Erythroblast (primary cell): ENCODE data around the gene ACBD3.

Experiments used
- DNase-seq, 2 experiments: peaks; one replicate each; lab custom pipeline; 2025; lab: John Stamatoyannopoulos, UW
- GATA1 ChIP-seq: IDR thresholded peaks from 2 replicates; pipeline ENCODE4 v1.6.1; 2011; ENCODE audit warnings: low read depth, mild to moderate bottlenecking, control low read depth, low read length, moderate library complexity
- POLR2A ChIP-seq: IDR thresholded peaks from 2 replicates; pipeline ENCODE4 v1.6.1; 2011; ENCODE audit warnings: mild to moderate bottlenecking, low read length

ACBD3 gene

DNA sequence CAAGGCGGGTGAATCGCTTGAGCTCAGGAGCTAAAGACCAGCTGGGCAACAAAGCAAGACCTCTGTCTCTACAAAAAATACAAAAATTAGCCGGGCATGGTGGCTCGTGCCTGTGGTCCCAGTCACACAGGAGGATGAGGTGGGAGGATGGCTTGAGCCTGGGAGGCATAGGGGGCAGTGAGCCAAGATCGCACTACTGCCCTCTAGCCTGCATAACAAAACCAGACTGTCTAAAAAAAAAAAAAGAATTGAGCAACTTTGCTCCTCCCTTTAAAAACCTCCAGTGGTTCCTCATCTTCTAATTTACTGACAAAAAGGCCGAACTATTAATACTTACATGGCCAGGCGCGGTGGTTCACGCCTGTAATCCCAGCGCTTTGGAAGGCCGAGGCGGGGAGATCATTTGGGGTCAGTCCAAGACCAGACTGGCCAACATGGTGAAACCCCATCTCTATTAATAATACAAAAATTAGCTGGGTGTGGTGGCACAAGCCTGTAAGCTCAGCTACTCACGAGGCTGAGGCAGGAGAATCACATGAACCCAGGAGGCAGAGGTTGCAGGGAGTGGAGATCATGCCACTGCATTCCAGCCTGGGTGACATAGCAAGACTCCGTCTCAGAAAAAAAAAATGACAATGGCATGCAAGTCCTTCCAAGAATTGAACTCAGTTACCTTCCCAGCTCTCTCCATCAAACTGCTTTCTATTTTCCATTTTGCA lies 4.4 kb downstream of the ACBD3 start:
- peak; percentile 59 to 69 for DNase-seq

GRCh38 chr1:226176870-226177269 lies 9.7 kb downstream of the ACBD3 start:
- no peak for TF ChIP-seq POLR2A
- no peak for TF ChIP-seq GATA1
- no peak for DNase-seq

More for the DNA sequence above, 4.4 kb downstream of the ACBD3 start:
- TF ChIP-seq POLR2A (no peak), GATA1 (no peak)

DNA sequence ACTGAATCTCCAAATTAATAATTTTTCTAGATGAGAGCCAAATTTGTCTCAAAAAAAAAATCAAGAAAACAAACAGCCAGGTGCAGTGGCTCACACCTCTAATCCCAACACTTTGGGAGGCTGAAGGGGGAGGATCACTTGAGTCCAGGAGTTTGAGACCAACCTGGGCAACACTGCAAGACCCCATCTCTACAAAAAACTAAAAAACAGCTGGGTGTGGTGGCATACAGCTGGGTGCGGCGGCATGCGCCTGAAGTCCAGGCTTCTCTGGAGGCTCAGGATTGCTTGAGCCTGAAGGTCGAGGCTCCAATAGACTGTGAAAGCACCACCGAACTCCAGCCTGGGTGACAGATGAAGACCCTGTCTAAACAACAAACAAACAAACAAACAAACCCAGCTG lies 14.0 kb downstream of the ACBD3 start:
- no peak for DNase-seq
- no peak for TF ChIP-seq GATA1
- no peak for TF ChIP-seq POLR2A

DNA sequence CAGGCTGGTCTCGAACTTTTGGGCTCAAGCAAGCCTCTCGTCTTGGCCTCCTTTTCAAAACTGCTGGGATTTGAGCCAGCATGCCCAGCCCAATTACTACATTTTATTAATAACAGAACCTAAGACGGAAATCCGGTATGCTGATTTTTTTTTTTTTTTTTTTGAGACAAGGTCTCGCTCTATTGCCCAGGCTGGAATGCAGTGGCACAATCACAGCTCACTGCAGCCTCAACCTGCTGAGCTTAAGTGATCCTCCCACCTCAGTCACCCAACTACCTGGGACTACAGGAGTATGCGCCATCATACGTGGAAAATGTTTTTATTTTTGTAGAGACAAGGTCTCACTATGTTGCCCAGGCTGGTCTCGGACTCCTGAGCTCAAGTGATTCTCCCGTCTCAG lies 20.2 kb downstream of the ACBD3 start:
- TF ChIP-seq GATA1 = no peak
- TF ChIP-seq POLR2A = no peak
- DNase-seq = no peak

GRCh38 chr1:226164154-226164553 lies 22.4 kb downstream of the ACBD3 start:
- no peak for TF ChIP-seq GATA1
- TF ChIP-seq POLR2A = no peak
- DNase-seq = no peak

DNA sequence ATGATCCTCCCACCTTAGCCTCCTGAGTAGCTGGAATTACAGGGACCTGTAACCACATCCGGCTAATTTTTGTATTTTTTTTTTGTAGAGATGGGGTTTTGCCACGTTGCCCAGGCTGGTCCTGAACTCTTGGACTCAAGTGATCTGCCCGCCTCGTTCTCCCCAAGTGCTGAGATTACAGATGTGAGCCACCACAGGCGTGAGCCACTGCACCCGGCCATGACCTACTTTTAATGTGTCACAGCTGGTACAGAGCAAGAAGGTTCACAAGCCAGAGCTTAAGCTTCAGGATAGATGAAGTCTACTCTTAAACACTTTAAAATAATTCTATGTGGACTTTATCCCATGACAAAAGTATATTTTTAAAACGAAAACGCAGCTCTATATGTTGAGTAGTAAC lies 23.6 kb downstream of the ACBD3 start:
- no peak for DNase-seq
- TF ChIP-seq POLR2A = no peak
- TF ChIP-seq GATA1 = no peak

DNA sequence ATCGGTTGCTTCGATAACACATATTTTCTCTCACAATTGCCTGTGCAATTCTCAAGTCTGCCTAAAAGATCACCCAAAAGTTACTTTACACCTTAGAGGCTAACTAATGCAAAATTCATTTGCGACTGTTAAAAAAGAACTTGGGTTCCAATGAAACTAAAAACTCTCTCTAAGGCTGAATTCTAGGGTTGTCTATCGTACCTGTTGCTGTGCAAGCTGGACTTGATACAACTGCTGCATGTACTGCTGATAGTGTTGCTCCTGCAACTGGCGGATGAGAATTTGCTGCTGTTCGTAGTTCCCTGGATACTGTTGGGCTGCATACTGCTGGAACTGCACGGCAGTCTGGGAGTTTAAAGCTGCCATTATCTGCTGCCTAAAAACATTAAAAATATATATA lies 27.6 kb downstream of the ACBD3 start:
- TF ChIP-seq POLR2A (no peak), GATA1 (no peak)
- DNase-seq = no peak

- TF ChIP-seq POLR2A (no peak), GATA1 (no peak)
- DNase-seq = no peak
These were observed 28.1 kb downstream of the ACBD3 start for GRCh38 chr1:226158457-226158856.

- DNase-seq = no peak
- TF ChIP-seq GATA1 (no peak), POLR2A (no peak)
These were observed 28.7 kb downstream of the ACBD3 start for GRCh38 chr1:226157761-226158316.

- TF ChIP-seq GATA1 (no peak), POLR2A (no peak)
- no peak for DNase-seq
These were observed 31.9 kb downstream of the ACBD3 start for GRCh38 chr1:226154593-226154992.

GRCh38 chr1:226149806-226150205 lies 36.7 kb downstream of the ACBD3 start:
- TF ChIP-seq GATA1 = no peak
- TF ChIP-seq POLR2A = no peak
- DNase-seq = peak; percentile 12 to 45

GRCh38 chr1:226148121-226148648 lies 38.4 kb downstream of the ACBD3 start:
- DNase-seq = no peak
- TF ChIP-seq POLR2A (no peak), GATA1 (no peak)

DNA sequence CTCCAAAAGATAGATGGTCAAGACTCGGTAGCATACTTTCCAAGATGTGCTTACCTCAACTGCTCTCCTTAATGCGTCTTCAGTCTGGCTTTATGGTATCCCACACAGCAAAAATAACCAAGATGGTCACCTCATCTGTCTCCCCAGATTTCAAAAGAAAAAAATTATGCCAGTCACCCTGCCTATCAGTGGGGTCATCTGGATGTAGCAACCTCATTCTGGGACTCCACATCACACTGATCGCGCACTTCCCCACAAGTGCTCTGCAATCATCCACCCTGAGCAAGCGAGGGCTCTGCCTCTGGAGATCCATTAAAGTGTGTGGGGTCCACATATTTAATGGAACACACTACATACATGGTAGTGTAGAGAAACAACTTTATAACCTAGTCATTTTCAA lies 42.5 kb downstream of the ACBD3 start:
- TF ChIP-seq POLR2A = no peak
- TF ChIP-seq GATA1 = no peak
- DNase-seq = peak in 1 of 2 experiments; percentile 6

DNA sequence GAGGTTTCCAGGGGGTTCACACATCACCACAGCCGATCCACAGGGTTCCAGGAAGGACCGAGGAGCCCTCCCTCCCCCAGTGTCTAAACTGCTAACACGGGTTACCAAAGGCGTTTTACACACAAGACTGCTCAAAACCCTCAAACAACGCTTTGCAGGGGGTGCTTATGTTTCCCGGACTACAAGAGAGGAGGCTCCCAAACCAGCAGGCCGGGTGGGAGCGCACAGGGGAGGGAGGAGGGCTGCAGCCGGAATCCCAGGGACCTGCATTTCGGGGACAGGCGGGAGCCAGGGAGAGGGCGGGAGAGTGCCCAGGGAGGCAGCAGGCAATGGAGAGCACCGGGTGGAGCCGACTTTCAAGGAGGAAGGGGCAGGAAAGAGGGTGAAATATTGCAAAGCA lies 50.8 kb downstream of the ACBD3 start:
- TF ChIP-seq POLR2A (no peak), GATA1 (no peak)
- DNase-seq = no peak
